HEK293 (cell line): ENCODE measurements around the gene ELL2.

ENCODE experiments used
- ELK4 ChIP-seq: IDR thresholded peaks from 2 replicates; pipeline ENCODE4 v1.6.1; 2011; ENCODE audit warnings: mild to moderate bottlenecking, low read depth, low read length, borderline replicate concordance
- ZNF202 ChIP-seq: fragments of 450-650 bp; formaldehyde crosslinking; IDR thresholded peaks from 2 replicates; pipeline ENCODE4 v1.5.1; 2016; ENCODE audit warnings: missing biosample characterization, missing genetic modification characterization, borderline replicate concordance

GRCh38 chr5:95928724-95929253 lies 32.9 kb downstream of the ELL2 start:
- TF ChIP-seq ZNF202 (tag by site-specific recombination) (0 out of 2 replicates have a peak, but pooled peaks have one; percentile 25), ELK4 (no peak)
